Esophagus (tissue), 2 donors: ENCODE data around the gene ANK3. TPM values are rescaled to one million over a fixed set of nuclear protein-coding genes. Genes with fewer than 3 reads are reported as not detected.

Source experiments
- H3K27ac ChIP-seq, 2 donors: one replicate each; pipeline ENCODE4 v1.5.1; 2013; ENCODE audit warnings: low read depth in 2 of 2, mild to moderate bottlenecking in 2 of 2, inconsistent platforms in 1 of 2, low read length in 1 of 2, moderate library complexity in 1 of 2
- H3K27me3 ChIP-seq, 2 donors: one replicate each; pipeline ENCODE4 v1.6.1; 2013; ENCODE audit warnings: low read length in 2 of 2, control low read depth in 1 of 2, mild to moderate bottlenecking in 1 of 2; ENCODE audit not compliant: insufficient read depth in 2 of 2, control insufficient read depth in 1 of 2
- H3K36me3 ChIP-seq, 2 donors: one replicate each; pipeline ENCODE4 v1.6.1; 2013; ENCODE audit warnings: low read length in 1 of 2; ENCODE audit not compliant: control insufficient read depth in 2 of 2, insufficient read depth in 2 of 2
- H3K4me1 ChIP-seq, 2 donors: one replicate each; pipeline ENCODE4 v1.6.1; 2013; ENCODE audit warnings: low read length in 1 of 2; ENCODE audit not compliant: control insufficient read depth in 2 of 2, insufficient read depth in 2 of 2
- H3K4me3 ChIP-seq, 2 donors: one replicate each; pipeline ENCODE4 v1.5.1; 2013; ENCODE audit warnings: low read length in 2 of 2, mild to moderate bottlenecking in 2 of 2, low read depth in 1 of 2, moderate library complexity in 1 of 2
- H3K9me3 ChIP-seq, 2 donors: one replicate each; pipeline ENCODE4 v1.6.1; 2013; ENCODE audit warnings: mild to moderate bottlenecking in 2 of 2, low read depth in 1 of 2, low read length in 1 of 2, moderate library complexity in 1 of 2; ENCODE audit not compliant: control insufficient read depth in 2 of 2, insufficient read depth in 1 of 2
- whole genome bisulfite sequencing, 2 donors: extraction: QIAGEN DNeasy Blood & Tissue Kit; methylation state at CpG; one replicate each; pipeline ENCODE4 v1.1.7; 2013; 5-methylcytosine and 5-hydroxymethylcytosine counted together
- polyA plus RNA-seq, 2 donors: library from polyadenylated mRNA; stranded (reverse); fragments of 200-250 nt; gene quantifications; one replicate each; pipeline ENCODE4 v1.2.3, GENCODE V29; 2013
- donor health status: healthy with polysubstance abuse.
- donor health status: Bipolar disorder and iron deficiency.

Gene ANK3
- polyA plus RNA-seq, 2 donors = 6.9 to 7.8 TPM

- H3K27ac ChIP-seq = no peak overlapping the region
- H3K27me3 ChIP-seq = no peaks in the 10 kb centered on the region
- no peaks in the 10 kb centered on the region for H3K9me3 ChIP-seq
- H3K36me3 ChIP-seq = no peaks in the 10 kb centered on the region
- no peak overlapping the region for H3K4me3 ChIP-seq
- H3K4me1 ChIP-seq = no peaks in the 10 kb centered on the region
- 82 to 84% methylated on average over 9 of the region's 9 CpGs for WGBS, 2 donors
Observed at GRCh38 chr10:60353519-60354258, 36.0 kb downstream of the ANK3 start.

- Histone ChIP-seq H3K27ac (no peak overlapping the region), H3K4me3 (no peak overlapping the region), H3K4me1 (no peaks in the 10 kb centered on the region), H3K27me3 (no peaks in the 10 kb centered on the region), H3K36me3 (no peaks in the 10 kb centered on the region), H3K9me3 (no peaks in the 10 kb centered on the region)
- WGBS, 2 donors = 92 to 94% methylated on average over 5 of the region's 5 CpGs
Observed at GRCh38 chr10:60352105-60352504, 37.6 kb downstream of the ANK3 start.

GRCh38 chr10:60351191-60351853 is 38.4 kb downstream of the ANK3 start:
- Histone ChIP-seq H3K27ac (no peak overlapping the region), H3K27me3 (no peaks in the 10 kb centered on the region), H3K4me1 (no peaks in the 10 kb centered on the region), H3K36me3 (no peaks in the 10 kb centered on the region), H3K4me3 (no peak overlapping the region), H3K9me3 (no peaks in the 10 kb centered on the region)
- 64 to 69% methylated on average over 4 of the region's 4 CpGs for WGBS, 2 donors

- WGBS, 2 donors = 65 to 78% methylated on average over 2 of the region's 2 CpGs
Observed at GRCh38 chr10:60350400-60350799, 39.3 kb downstream of the ANK3 start.

GRCh38 chr10:60349426-60349825 is 40.2 kb downstream of the ANK3 start:
- Histone ChIP-seq H3K27ac (no peak overlapping the region), H3K4me1 (no peaks in the 10 kb centered on the region), H3K9me3 (no peaks in the 10 kb centered on the region), H3K27me3 (no peaks in the 10 kb centered on the region), H3K36me3 (no peaks in the 10 kb centered on the region), H3K4me3 (no peak overlapping the region)
- 75 to 79% methylated on average over 2 of the region's 2 CpGs for WGBS, 2 donors

More at GRCh38 chr10:60350400-60350799, 39.3 kb downstream of the ANK3 start:
- H3K27me3 ChIP-seq = no peaks in the 10 kb centered on the region
- no peaks in the 10 kb centered on the region for H3K36me3 ChIP-seq
- no peak overlapping the region for H3K27ac ChIP-seq
- no peaks in the 10 kb centered on the region for H3K9me3 ChIP-seq
- no peaks in the 10 kb centered on the region for H3K4me1 ChIP-seq
- H3K4me3 ChIP-seq = no peak overlapping the region

GRCh38 chr10:60348982-60349381 is 40.7 kb downstream of the ANK3 start:
- Histone ChIP-seq H3K36me3 (no peaks in the 10 kb centered on the region), H3K27ac (no peak overlapping the region), H3K4me1 (no peaks in the 10 kb centered on the region), H3K9me3 (no peaks in the 10 kb centered on the region), H3K27me3 (no peaks in the 10 kb centered on the region), H3K4me3 (no peak overlapping the region)
- WGBS, 2 donors = 88 to 90% methylated on average over 2 of the region's 2 CpGs

GRCh38 chr10:60347270-60347669 is 42.4 kb downstream of the ANK3 start:
- no peaks in the 10 kb centered on the region for H3K4me1 ChIP-seq
- WGBS, 2 donors = 94 to 98% methylated on average over 1 of the region's 1 CpG
- H3K4me3 ChIP-seq = no peak overlapping the region
- H3K36me3 ChIP-seq = no peaks in the 10 kb centered on the region
- H3K27ac ChIP-seq = no peak overlapping the region
- H3K9me3 ChIP-seq = no peaks in the 10 kb centered on the region
- H3K27me3 ChIP-seq = no peaks in the 10 kb centered on the region

- Histone ChIP-seq H3K9me3 (no peaks in the 10 kb centered on the region), H3K4me3 (no peak overlapping the region), H3K36me3 (no peaks in the 10 kb centered on the region), H3K27ac (no peak overlapping the region), H3K27me3 (no peaks in the 10 kb centered on the region), H3K4me1 (no peaks in the 10 kb centered on the region)
- 84 to 89% methylated on average over 1 of the region's 1 CpG for WGBS, 2 donors
Observed at GRCh38 chr10:60346661-60347060, 43.0 kb downstream of the ANK3 start.

- no peaks in the 10 kb centered on the region for H3K4me1 ChIP-seq
- no peak overlapping the region for H3K27ac ChIP-seq
- no peaks in the 10 kb centered on the region for H3K9me3 ChIP-seq
- H3K4me3 ChIP-seq = no peak overlapping the region
- H3K36me3 ChIP-seq = no peaks in the 10 kb centered on the region
- WGBS, 2 donors = 83 to 87% methylated on average over 1 of the region's 1 CpG
- no peaks in the 10 kb centered on the region for H3K27me3 ChIP-seq
Observed at GRCh38 chr10:60343254-60343653, 46.4 kb downstream of the ANK3 start.

GRCh38 chr10:60341969-60342368 is 47.7 kb downstream of the ANK3 start:
- Histone ChIP-seq H3K36me3 (no peaks in the 10 kb centered on the region), H3K4me1 (no peaks in the 10 kb centered on the region), H3K27me3 (no peaks in the 10 kb centered on the region), H3K4me3 (no peak overlapping the region), H3K9me3 (no peaks in the 10 kb centered on the region), H3K27ac (no peak overlapping the region)
- WGBS, 2 donors = 86 to 93% methylated on average over 4 of the region's 4 CpGs
